ENCODE data around the gene ELK3.

Gene ELK3

DNA sequence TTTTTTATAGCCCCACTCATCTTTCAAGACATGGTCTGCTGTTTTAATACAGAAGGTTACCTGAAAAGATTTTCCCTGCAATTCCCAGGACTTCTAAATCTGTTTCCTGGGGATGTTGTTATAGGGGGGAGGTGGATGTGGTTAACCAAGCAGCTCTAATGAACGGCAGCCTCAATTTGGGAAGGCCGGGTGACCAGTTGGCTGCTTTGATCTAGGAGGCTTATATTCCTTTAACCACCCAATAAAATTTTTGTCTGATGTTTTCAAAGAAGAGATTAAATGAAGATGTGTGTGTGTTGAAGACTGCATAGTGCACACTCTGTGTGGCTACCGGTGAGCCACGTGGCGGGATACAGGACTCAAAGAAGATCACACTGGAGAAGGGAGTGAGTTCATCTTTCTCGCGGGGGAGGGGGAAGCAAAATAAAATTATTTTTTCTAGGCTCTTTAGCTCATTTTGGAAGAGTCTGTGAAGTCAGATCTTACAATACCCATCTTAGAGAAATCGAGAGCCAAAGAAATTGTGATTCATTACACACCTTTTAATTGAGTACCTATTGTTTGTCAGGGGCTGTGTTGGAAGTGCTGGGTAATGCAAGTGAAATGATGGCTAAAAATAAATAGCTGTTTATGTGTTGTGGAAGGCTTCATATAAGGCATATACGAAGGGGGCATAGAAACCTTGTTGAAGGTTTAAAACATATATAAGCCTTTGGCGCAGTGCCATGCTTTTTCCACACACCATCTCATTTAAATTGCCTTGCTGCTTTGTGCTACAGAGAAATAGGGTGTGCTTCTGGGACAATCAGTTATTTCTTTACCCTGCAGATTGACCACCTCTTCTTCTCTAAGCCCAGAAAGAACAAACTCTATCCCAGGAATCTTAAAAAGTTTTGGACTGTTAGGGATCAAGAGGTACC, 18.5 kb downstream of the ELK3 start:
- DNase-seq = no peak

DNA sequence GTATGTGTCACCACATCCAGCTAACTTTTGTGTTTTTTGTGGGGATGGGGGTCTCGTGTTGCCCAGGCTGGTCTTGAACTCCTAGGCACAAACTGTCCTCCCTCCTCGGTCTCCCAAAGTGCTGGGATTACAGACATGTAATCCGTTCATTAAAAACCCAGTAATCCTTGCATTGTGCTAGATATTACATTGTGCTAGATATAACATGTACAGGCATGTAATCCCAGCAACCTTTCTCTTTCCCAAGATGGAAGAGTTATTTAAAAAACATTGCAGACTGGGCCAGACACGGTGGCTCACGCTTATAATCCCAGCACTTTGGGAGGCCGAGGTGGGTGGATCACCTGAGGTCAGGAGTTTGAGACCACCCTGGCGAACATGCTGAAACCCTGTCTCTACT, 19.7 kb downstream of the ELK3 start:
- no peak for DNase-seq

DNA sequence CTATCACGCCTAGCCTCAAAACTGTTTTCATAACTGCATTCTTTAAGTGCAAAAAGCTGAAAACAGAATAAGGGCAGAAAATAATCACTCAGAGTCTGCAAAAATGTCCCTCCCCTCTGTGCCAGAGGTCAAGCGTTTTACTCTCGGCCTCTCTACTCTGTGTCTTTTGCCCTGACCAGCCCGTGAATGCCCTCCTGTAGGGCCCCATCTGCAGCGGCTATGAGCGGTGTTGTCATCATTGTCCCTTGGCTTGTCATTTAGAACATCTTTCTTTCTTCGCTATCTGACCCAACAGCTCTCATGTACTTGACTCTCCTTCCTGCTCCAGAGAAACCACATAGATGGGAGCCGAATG, 21.7 kb downstream of the ELK3 start:
- no peak for DNase-seq

DNA sequence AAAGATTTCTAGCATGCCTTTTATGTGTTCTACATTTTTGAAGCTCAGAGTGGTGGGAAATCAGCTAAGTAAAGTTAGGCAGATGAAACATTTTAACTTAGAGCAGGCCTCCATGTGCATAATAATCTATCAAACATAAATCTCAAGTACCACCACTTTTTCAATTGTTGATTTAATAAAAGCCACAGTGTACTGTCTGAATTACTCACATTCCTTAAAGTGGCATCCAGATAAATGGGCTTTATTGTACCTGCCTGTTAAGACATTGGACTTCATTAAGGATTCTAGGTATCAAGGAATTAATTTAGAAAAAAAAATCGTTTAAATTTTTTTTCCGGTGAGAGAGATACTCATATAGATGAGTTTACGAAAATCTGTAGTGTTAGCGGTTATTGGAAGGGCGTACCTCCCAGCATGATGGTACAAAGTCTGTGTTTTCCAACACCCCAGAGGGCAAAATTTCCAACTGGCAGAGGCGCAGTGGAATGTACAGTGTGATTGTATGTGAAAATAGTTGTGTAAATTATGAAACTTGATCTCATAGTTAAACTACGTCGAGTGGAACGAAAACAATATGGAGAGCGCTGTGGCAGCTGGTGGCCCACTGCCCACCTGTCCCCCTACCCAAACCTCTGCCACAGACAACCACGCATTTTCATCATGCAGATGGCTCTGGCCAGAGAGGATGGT, 25.0 kb downstream of the ELK3 start:
- no peak for DNase-seq

DNA sequence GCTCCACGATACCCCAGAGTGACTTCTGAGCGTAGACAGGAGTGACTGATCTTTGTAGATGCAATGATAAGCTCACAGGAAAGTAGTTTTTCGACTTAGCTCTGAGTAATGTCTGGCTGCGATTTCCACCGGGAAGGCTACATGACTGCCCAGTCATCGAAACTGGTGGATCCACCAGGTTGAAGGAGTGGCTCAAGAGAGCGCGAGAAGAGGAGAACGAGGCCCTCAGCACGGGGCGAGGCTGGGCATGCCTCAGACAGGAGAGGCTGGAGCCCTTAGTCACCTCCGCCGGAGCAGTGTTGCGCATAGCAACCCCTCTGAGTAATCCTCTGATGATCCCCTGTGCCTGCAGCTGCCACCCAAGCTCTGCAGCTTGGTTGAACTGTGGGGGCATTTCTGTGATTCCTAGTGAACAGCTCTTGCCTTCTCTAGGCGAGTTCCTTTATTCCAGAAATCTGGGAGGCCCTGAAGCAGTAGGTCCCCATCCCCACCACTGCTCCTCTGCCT, 25.6 kb downstream of the ELK3 start:
- DNase-seq = peak; percentile 26

DNA sequence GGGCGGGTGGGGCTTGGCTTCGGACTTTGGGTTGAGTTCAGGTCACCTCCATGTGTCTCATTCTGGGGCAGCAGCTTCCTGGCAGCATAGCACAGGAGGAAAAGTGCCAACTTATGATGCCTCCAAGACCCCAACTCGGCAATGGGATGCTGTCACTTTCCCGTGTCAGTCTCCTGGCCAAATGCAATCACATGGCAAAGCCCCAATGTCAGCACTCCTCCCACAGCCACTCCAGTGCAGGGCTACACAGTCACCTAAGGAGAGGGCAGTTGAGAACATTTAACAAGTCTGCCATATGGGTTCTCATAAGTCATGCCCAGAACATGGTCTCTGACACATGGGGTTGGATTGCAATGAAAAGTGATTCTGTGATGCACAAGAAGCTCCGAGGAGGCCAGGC, 26.7 kb downstream of the ELK3 start:
- no peak for DNase-seq

DNA sequence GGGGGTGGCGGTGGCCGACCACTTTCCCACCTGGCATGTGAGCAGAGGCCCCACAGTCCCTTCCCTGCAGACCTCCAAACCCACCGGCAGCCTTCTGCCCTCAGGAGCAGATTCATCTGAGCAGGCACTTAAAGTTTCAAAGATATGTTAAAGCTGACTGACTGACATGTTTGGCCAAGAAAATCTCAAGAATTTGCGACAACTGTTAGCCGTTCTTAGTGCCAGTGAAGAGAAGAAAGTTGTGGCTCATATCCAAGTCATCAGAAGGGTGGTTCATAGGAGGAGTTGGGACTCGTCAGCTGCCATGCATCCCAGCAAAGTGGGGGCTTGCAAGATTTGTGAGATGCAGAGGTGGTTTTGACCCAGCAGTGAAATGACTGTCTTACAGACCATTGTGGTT, 27.2 kb downstream of the ELK3 start:
- DNase-seq = no peak

DNA sequence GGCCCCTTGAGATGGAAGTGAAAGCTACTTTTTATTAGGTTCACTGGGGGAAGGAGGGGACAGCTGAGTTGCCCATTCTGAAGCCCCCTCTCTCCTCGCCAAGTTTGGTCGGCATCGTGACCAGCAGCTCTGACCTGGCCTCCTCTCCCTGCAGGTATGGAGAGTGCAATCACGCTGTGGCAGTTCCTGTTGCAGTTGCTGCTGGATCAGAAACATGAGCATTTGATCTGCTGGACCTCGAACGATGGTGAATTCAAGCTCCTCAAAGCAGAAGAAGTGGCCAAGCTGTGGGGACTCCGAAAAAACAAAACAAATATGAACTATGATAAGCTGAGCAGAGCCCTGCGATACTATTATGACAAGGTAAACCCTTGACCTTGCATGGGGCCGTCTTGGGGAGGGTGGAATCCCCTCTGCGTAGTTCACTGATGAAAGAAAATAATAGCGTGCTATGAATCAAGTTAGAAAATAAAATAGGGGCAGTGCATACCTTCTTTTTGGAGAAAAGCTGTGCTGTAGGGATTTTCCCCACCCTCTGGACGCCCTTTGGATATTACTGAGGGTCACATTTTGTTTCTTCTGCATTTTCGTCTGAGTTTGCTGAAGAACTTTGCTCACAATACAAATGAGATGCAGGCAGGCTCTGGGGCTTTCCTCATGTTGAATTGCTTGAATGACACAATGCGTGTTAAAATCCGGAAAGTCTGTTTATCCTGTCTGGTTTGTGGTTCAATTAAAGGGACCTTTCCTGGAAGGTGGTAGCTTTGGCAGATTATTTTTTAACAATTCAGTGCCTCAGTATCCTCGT, 29.4 kb downstream of the ELK3 start:
- DNase-seq = no peak

DNA sequence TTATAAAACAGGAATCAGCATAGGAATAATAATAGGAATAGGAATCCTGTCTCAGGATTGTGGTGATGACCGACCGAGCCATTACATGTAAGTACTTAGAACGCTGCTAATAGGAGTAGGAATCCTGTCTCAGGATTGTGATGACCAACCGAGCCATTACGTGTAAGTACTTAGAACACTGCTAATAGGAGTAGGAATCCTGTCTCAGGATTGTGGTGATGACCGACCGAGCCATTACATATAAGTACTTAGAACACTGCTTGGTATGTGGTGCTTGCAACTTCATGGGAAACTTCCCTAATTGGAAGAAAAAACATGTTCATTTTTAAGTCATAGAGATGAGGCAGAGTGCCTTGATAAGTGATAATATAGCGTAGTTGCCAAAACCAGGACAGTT, 30.0 kb downstream of the ELK3 start:
- no peak for DNase-seq

DNA sequence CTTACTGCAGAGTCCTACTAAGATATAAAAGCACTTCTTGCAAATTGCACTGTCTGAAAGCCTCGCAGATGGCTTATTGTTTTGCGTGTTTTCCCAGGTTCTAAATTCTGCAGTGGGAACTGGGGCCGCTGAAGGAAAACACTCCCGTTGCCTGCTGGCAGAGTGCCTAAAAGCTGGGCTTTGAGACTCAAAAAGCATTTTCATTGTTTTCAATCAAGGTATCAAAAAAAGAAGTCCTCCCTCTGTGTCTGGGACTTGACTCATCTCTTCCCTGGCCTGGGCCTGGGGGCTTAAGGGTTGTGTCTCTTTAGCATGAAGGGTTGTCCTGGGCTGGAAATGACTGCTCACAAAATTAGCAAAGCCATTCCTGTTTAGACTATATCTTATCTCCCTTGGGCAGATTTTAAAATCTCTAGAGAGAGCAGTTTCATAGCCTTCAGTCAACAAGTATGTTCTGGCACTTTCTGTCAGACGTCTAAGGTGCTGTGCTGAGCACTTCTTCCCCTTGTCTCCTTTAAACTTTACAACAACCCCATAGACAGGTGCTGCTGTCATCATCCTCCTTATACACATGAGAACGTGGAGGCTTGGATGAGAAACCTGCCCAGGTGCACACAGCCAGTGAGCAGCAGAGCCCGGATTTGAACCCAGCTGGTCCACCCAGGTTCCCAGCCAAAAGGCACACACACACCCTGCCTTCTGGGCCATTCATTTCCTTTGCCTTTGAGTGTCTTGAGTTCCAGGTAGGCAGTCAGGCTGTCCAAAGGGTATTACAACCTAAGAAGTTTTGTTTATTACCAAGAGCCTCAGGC, 31.1 kb downstream of the ELK3 start:
- no peak for DNase-seq

DNA sequence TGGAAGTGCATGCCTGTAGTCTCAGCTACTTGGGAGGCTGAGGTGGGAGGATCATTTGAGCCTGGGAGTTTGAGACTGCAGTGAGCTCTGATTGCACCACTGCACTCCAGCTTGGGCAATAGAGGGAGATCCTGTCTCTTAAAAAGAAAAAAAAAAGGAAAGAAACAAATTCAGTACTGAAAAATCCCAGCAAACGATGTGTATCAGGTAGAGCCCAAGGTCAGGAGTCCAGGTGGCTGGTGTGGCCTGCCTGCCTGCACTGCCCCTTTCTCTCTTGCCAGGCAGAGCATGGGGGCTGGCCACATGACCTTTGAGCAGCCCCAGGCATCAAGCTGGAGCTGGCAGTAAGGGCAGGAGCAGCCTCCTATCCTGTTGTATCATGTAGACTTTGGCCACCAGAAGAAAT, 31.8 kb downstream of the ELK3 start:
- DNase-seq = no peak

DNA sequence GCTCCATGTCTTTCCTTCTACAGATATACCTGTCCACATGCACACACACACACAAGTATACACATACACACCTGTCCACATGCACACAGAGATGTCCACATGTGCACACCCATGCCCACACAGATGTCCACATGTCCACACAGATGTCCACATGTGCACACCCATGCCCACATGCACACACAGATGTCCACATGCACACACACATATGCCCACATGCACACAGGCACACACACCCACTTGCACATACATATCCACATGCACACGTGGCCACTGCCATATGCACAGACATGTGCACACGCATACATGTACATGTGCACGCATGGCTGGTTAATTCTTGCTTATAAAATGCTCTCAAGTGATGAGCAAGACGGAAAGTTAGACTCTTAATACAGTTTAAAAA, 32.2 kb downstream of the ELK3 start:
- no peak for DNase-seq

DNA sequence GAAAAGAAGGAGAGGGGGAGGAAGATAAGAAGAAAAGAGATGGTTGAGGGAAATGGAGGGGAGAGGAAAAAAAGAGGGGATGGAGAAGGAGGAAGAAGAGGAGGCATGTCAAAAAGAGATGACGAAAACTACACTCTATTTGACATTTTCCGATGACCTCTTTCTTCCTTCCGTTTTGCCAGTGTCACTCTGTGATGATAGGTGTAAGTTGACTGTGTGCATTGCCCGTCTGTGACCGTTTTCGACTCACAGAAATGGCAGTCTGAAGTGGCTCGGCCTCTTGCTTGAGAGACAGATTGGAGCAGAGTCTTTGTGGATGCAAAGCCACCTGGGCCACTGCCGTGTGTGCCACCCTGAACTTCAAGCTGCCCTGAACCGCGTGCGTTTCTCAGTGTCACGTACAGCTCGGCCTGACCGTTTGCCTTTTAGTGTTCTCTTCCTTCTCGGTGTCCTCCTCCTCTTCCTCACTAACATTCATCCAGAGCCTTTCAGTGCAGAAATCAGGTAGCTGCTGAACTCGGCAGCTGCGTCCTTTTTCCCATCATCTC, 32.7 kb downstream of the ELK3 start:
- no peak for DNase-seq

DNA sequence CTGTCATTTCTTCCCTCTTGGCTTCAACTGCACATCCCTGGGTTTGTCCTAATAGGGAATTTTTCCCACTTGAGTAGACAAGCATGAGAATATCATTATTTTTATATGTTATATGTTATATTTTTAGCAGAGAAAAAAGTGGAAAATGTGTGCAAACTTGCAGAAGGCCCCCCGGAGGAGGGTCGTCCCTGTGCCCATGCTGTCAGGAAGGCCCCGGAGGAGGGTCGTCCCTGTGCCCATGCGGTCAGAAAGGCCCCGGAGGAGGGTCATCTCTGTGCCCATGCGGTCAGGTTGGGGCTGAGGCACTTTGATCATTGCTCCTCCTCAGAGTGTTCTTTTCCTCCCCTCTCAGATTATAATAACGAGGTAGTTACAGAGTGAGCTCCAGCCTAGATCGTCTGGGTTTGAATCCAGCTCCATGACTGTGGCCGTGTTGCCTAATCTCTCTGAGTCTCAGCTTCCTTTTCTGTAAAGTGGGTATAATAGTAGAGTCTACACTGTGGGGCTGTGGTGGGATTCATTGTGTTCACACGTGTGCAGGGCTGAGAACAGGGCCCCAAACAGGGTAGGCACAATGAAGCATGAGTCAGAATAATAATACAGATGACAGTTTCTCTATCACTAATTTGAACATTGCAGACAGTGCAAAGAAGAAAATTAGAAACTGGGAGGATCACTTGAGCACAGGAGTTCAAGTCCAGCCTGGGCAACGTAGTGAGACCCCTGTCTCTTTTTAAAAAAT, 33.4 kb downstream of the ELK3 start:
- no peak for DNase-seq

DNA sequence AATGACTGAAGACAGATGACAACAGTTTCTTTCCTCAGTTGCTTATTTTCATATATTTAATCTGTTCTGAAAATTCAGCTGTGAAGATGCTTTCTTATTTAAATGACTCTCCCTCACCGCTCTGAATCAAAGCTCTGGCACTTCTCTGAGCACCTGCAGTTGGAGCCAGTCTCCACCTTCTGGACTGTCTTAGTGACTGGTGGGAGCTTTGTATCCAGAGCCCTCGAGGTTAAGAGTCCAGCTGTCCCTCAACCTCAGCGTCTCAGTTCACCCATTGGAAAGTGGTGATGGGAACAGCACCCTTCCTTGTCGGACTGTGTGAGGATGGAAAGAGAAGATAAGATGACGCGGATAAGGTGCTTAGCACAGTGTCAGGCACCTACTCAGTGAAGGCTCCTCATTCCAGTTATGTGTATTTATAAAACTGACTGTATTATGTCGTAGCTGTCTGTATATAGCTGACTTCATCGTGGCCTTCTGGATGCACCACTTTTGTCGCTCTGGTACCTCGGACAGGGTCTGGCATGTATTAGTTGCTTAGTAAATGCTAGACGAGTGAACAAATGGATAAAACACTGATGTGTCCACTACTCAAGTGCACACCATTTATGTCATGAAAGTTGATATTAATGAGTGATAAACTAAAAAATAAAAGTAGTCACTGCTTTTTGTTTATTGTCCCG, 34.5 kb downstream of the ELK3 start:
- no peak for DNase-seq

DNA sequence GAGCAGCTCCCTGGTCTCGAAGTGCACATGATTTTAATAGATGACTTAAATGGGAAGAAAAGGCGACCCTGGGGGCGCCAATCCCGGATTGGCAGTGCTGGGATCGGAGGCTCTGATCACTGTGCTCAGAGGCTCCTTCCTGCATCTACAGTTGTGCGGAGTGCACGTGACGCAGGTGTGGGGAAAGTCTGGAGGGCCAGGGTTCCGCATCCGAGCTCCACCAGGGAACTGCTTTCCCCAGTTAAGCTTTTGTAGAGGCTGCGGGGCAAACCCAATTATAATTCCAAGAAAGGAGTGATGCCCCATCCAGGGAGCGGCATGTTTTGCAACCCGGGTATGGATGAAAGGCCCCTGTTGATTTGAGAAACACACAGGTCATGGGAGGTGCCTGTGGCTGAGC, 36.5 kb downstream of the ELK3 start:
- DNase-seq = no peak

DNA sequence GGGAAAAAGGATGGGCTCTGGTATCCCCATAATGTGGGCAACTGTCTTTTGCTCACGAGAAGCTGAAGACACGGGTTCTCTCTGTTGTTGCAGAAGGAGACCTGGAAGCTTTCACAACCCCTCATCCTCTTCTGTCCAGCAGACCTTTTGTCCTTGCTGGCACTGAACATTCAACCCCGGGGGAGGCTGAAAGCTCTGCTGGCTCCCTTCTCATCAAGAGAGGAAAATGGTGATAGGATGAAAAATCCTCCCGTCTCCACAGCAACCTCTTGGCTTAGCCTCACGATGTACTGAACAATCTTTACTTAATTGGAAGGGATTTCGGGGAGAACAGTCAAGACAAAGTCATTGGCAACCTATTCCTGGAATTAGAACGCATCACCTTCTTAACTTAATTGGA, 39.0 kb downstream of the ELK3 start:
- DNase-seq = no peak

DNA sequence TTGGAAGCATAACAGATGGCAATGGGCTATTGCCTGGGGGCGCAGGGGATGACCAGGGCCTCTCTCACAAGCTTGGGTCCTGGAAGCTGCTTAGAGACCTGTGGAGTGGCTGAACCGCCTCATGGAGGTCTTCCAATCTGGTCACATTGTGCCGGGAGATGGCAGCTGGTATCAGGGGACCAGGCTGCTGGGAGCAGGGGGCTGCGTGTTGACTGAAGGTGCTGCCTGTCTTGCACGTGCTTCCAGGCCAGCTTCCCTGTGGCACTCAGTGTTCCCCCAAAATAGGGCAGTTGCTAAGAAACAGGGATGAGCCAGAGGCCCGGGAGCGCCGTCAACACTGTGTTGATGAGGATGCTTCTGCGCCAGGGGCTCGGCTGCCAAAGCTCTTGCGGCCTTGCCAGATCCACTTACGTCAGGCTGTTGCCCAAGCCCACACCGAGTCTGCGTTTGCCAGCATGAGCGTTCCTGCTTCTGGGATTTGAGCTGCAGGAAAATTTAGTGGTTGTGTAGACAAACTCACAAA, 39.8 kb downstream of the ELK3 start:
- no peak for DNase-seq

DNA sequence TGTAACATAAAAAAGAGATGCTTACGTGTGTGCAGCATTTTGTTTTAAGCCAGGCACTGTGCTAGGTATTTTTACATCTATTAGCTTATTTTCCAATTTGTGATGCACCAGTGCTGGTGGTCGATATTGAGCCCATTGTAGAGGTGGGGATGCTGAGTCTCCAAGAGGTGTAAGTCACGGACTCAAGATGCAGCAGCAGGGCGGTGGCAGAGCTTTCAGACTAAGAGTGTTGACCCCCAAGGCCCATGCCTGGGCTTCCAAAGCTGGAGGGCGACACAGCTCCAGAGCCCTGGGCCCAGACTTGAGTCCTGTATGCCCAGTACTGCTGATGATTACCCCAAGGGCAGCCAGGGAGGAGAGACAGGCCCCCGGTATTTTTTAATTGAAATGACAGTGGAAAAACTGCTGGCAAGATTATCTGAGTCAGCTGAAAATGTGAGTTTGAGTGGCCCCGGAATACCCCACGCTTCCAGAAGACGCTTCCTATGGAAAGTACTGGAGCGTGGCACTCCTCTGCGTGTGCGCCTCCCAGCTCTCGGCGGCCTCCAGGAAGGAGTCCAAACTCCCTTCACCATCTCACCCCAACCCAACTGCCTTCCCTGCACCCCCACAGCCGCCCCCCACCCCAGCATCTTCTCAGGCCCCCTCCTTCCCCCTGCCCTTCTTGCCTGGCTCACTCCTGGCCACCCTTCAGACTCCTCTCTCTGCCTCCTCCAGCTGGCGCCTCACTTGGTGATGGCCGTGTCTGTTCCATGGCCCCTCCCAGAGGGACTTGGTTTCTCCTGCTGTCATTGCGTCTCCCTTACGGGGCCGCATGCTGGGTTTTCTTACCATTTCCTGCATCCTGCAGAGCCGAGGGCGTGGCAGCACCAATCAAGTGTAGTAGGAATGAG, 40.7 kb downstream of the ELK3 start:
- no peak for DNase-seq

DNA sequence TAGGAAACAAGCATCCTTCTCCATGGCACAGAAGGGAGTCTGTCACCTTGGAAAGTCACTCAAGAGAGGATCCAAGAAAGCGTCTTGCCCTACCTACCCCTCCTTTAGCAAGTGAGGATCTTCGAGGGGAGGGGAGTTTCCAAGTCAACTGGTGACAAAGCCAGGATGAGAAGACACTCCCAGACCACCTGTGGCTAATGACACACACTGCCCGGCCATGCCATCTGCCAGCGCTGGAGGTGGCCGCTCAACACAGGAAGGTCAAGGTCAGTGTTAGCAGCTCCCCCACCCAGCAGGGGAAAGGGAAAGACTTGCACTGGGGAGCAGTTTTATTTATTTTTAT, 41.3 kb downstream of the ELK3 start:
- no peak for DNase-seq

All from MV-4-11 (cell line).